IMR-90 (cell line): ENCODE data around the gene CES1. TPM values are rescaled to one million over a fixed set of nuclear protein-coding genes. Genes with fewer than 3 reads are reported as not detected.

Experiments
- ATAC-seq: fragments of 200-7000 bp; cut with Tn5 transposase; 2 replicates; pipeline ENCODE4 v1.9.1; 2020; ENCODE audit warnings: low read depth, mild to moderate bottlenecking, moderate library complexity
- BruUV-seq: library from RNA; stranded (reverse); fragments of 400-500 nt; replicated peaks from 2 replicates; lab custom pipeline; 2021; lab: Mats Ljungman, UMichigan
- CTCF ChIA-PET: fragments of 300-600 bp; formaldehyde crosslinking; extraction: SDS; loops from one replicate; lab custom pipeline; 2021; ENCODE audit warnings: antibody characterized with exemption; lab: Yijun Ruan, JAX
- POLR2A ChIA-PET: fragments of 300-600 bp; sonication (Branson Sonifier 250); formaldehyde crosslinking; loops from one replicate; lab custom pipeline; 2022; ENCODE audit warnings: antibody characterized with exemption; ENCODE audit not compliant: unreplicated experiment; lab: Charles Lee
- DNase-seq: peaks from one replicate; pipeline ENCODE4 v3.0.0; 2013
- H2AFZ ChIP-seq: replicated peaks from 2 replicates; pipeline ENCODE3; 2013; ENCODE audit warnings: low read length, mild to moderate bottlenecking; ENCODE audit not compliant: poor library complexity
- H2AK5ac ChIP-seq: 2 replicates; pipeline ENCODE4 v1.6.1; 2013; ENCODE audit warnings: low read depth, low read length, inconsistent platforms
- H2AK9ac ChIP-seq: replicated peaks from 2 replicates; pipeline ENCODE3; 2013; ENCODE audit warnings: mild to moderate bottlenecking, low read depth, low read length, moderate library complexity; ENCODE audit not compliant: poor library complexity
- H2BK120ac ChIP-seq: 2 replicates; pipeline ENCODE4 v1.6.1; 2013; ENCODE audit warnings: low read depth, low read length, inconsistent platforms
- H2BK15ac ChIP-seq: 3 replicates; pipeline ENCODE4 v1.6.1; 2013; ENCODE audit warnings: low read depth, low read length, inconsistent platforms
- H2BK20ac ChIP-seq: 2 replicates; pipeline ENCODE4 v1.6.1; 2013; ENCODE audit warnings: low read depth, mild to moderate bottlenecking, inconsistent platforms, low read length, moderate library complexity
- H2BK5ac ChIP-seq: 2 replicates; pipeline ENCODE4 v1.6.1; 2013; ENCODE audit warnings: mild to moderate bottlenecking, low read depth, low read length, inconsistent platforms; ENCODE audit not compliant: poor library complexity, severe bottlenecking
- H3K14ac ChIP-seq: replicated peaks from 2 replicates; pipeline ENCODE4 v1.6.1; 2013; ENCODE audit warnings: low read depth, low read length, inconsistent platforms
- H3K18ac ChIP-seq: 2 replicates; pipeline ENCODE4 v1.6.1; 2013; ENCODE audit warnings: low read depth, low read length, control low read depth
- H3K23ac ChIP-seq: 2 replicates; pipeline ENCODE4 v1.6.1; 2013; ENCODE audit warnings: low read depth, low read length, inconsistent platforms
- H3K27ac ChIP-seq: 2 replicates; pipeline ENCODE4 v1.5.1; 2013; ENCODE audit warnings: mild to moderate bottlenecking, control low read depth, low read length; ENCODE audit not compliant: insufficient read depth
- H3K27me3 ChIP-seq: 2 replicates; pipeline ENCODE4 v1.6.1; 2013; ENCODE audit warnings: low read length; ENCODE audit not compliant: control insufficient read depth, insufficient read depth
- H3K36me3 ChIP-seq: 2 replicates; pipeline ENCODE4 v1.6.1; 2013; ENCODE audit warnings: low read length, mixed read lengths; ENCODE audit not compliant: control insufficient read depth, insufficient read depth
- H3K4ac ChIP-seq: 2 replicates; pipeline ENCODE4 v1.6.1; 2013; ENCODE audit warnings: low read depth, low read length, inconsistent platforms
- H3K4me1 ChIP-seq: 2 replicates; pipeline ENCODE4 v1.6.1; 2013; ENCODE audit warnings: low read length, mixed read lengths; ENCODE audit not compliant: control insufficient read depth, insufficient read depth
- H3K4me2 ChIP-seq: 2 replicates; pipeline ENCODE4 v1.6.1; 2013; ENCODE audit warnings: low read depth, mild to moderate bottlenecking, control low read depth, low read length, moderate library complexity
- H3K4me3 ChIP-seq: 2 replicates; pipeline ENCODE4 v1.5.1; 2013; ENCODE audit warnings: low read depth, mild to moderate bottlenecking, control low read depth, low read length, moderate library complexity; ENCODE audit not compliant: insufficient read depth
- H3K56ac ChIP-seq: 2 replicates; pipeline ENCODE4 v1.6.1; 2013; ENCODE audit warnings: low read length, inconsistent platforms; ENCODE audit not compliant: insufficient read depth; ENCODE audit errors: extremely low read depth
- H3K79me1 ChIP-seq, 2 experiments: 2 replicates each; pipeline ENCODE4 v1.6.1; 2013; ENCODE audit warnings: low read length in 2 of 2, inconsistent platforms in 1 of 2, low read depth in 1 of 2
- H3K9ac ChIP-seq: 2 replicates; pipeline ENCODE4 v1.6.1; 2013; ENCODE audit warnings: low read depth, low read length, control low read depth
- H3K9me1 ChIP-seq: 2 replicates; pipeline ENCODE4 v1.6.1; 2013; ENCODE audit warnings: low read length, inconsistent platforms; ENCODE audit not compliant: insufficient read depth
- H3K9me3 ChIP-seq: 2 replicates; pipeline ENCODE4 v1.6.1; 2013; ENCODE audit warnings: low read length; ENCODE audit not compliant: control insufficient read depth, insufficient read depth
- H4K20me1 ChIP-seq: 2 replicates; pipeline ENCODE4 v1.6.1; 2013; ENCODE audit warnings: low read length, inconsistent platforms; ENCODE audit not compliant: insufficient read depth
- H4K5ac ChIP-seq: 2 replicates; pipeline ENCODE4 v1.6.1; 2013; ENCODE audit warnings: mild to moderate bottlenecking, low read depth, low read length, control low read depth
- H4K8ac ChIP-seq, 2 experiments: 2 replicates each; pipeline ENCODE4 v1.6.1; 2013; ENCODE audit warnings: low read depth in 2 of 2, low read length in 2 of 2, control low read depth in 1 of 2, inconsistent platforms in 1 of 2
- H4K91ac ChIP-seq: 2 replicates; pipeline ENCODE4 v1.6.1; 2013; ENCODE audit warnings: low read depth, low read length, inconsistent platforms; ENCODE audit not compliant: insufficient read depth
- CHD1 ChIP-seq: IDR thresholded peaks from 2 replicates; pipeline ENCODE4 v1.6.1; 2012; ENCODE audit warnings: low read depth, low read length, improper control_type of control experiment
- CTCF ChIP-seq: conservative IDR thresholded peaks from 2 replicates; pipeline ENCODE4 v1.5.1; 2012; ENCODE audit warnings: mild to moderate bottlenecking, low read depth, low read length, improper control_type of control experiment
- ELK1 ChIP-seq: fragments of 150-350 bp; IDR thresholded peaks from 2 replicates; pipeline ENCODE4 v1.6.1; 2016; ENCODE audit warnings: low read depth, mild to moderate bottlenecking, low read length, moderate library complexity, borderline replicate concordance
- FOS ChIP-seq: fragments of 150-350 bp; IDR thresholded peaks from 2 replicates; pipeline ENCODE4 v1.6.1; 2016; ENCODE audit warnings: low read depth, low read length
- MAFK ChIP-seq: IDR thresholded peaks from 2 replicates; pipeline ENCODE4 v1.6.1; 2012; ENCODE audit warnings: low read depth, low read length, improper control_type of control experiment
- MAZ ChIP-seq: IDR thresholded peaks from 2 replicates; pipeline ENCODE4 v1.6.1; 2012; ENCODE audit warnings: low read depth, mild to moderate bottlenecking, low read length, improper control_type of control experiment, moderate library complexity, borderline replicate concordance
- POLR2A ChIP-seq: IDR thresholded peaks from 2 replicates; pipeline ENCODE4 v1.6.1; 2012; ENCODE audit warnings: mild to moderate bottlenecking, low read depth, low read length
- RAD21 ChIP-seq: IDR thresholded peaks from 2 replicates; pipeline ENCODE4 v1.6.1; 2012; ENCODE audit warnings: low read length, improper control_type of control experiment
- WGBS, 2 experiments: methylation state at CpG; one replicate each; pipeline versions ENCODE4 v1.1.5 to v1.1.7; 2013; ENCODE audit warnings: missing lambda C conversion rate in 2 of 2; ENCODE audit not compliant: insufficient read length in 1 of 2; ENCODE audit errors: extremely low coverage in 2 of 2; 5-methylcytosine and 5-hydroxymethylcytosine counted together
- dilution Hi-C: fragments of 300-500 bp; cut with HindIII; formaldehyde crosslinking; loops from one replicate; pipeline ENCODE4 v1.14.3; 2018; ENCODE audit warnings: low sequenced_read_pairs; ENCODE audit not compliant: unreplicated experiment
- in situ Hi-C: fragments of 300-500 bp; cut with MboI; formaldehyde crosslinking; loops from 3 replicates; pipeline ENCODE4 v1.14.3; 2019; ENCODE audit warnings: low sequenced_read_pairs, inconsistent platforms, mixed read lengths
- intact Hi-C: fragments of 100-400 bp; cut with micrococcal nuclease; formaldehyde crosslinking; loops from 2 replicates; pipeline ENCODE4 v1.10.0; 2022
- polyA plus RNA-seq, 3 experiments: library from polyadenylated mRNA; depleted of rRNA; stranded (reverse); fragments of >200 nt; gene quantifications; 2 replicates each; pipeline ENCODE4 v1.2.3, GENCODE V29; 2012; ENCODE audit warnings: low replicate concordance in 1 of 3
- total RNA-seq: library from RNA; depleted of rRNA; stranded (reverse); fragments of >200 nt; gene quantifications from 2 replicates; pipeline ENCODE4 v1.2.3, GENCODE V29; 2012

The CES1 gene
- total and polyA plus RNA-seq, 2 of the 4 experiments (the other 2 are of a cell fraction): 0.03 TPM; not detected in 1

GRCh38 chr16:55820615-55821014, 12.3 kb downstream of the CES1 start:
- H3K23ac ChIP-seq: no peak overlapping the region
- no peak overlapping the region for H3K56ac ChIP-seq
- no peak overlapping the region for H3K27ac ChIP-seq
- no TSS peak for BruUV-seq
- H3K9me1 ChIP-seq: no peaks in the 10 kb centered on the region
- TF ChIP-seq FOS (no peak), CTCF (no peak), MAZ (no peak), POLR2A (no peak), RAD21 (no peak), CHD1 (no peak), MAFK (no peak), ELK1 (no peak)
- no peak overlapping the region for H2BK15ac ChIP-seq
- no peak for DNase-seq
- WGBS, 2 experiments: 100% methylated on average over 2 of the region's 3 CpGs; no CpG with 5 or more reads in 1 of the 2 experiments
- ChIA-PET CTCF (no interaction called here), POLR2A (no interaction called here)
- no peak overlapping the region for H3K18ac ChIP-seq
- no peak overlapping the region for H4K8ac ChIP-seq
- no peak overlapping the region for H2BK5ac ChIP-seq
- no peak overlapping the region for H2BK120ac ChIP-seq
- H3K79me1 ChIP-seq: no peaks in the 10 kb centered on the region
- ATAC-seq: no peak
- H3K14ac ChIP-seq: no peak overlapping the region
- H3K4me3 ChIP-seq: no peak overlapping the region
- in situ Hi-C loops (no loop called here), intact Hi-C loops (no loop called here), dilution Hi-C loops (no loop called here)
- H3K4me1 ChIP-seq: no peaks in the 10 kb centered on the region
- no peak overlapping the region for H3K9ac ChIP-seq
- H2BK20ac ChIP-seq: no peak overlapping the region
- H3K27me3 ChIP-seq: no peaks in the 10 kb centered on the region
- H2AK5ac ChIP-seq: no peak overlapping the region
- no peak overlapping the region for H3K4ac ChIP-seq
- H3K36me3 ChIP-seq: no peaks in the 10 kb centered on the region
- H3K9me3 ChIP-seq: no peaks in the 10 kb centered on the region
- no peak overlapping the region for H4K5ac ChIP-seq
- no peak overlapping the region for H3K4me2 ChIP-seq
- no peaks in the 10 kb centered on the region for H4K20me1 ChIP-seq
- H2AK9ac ChIP-seq: no peak overlapping the region
- no peak overlapping the region for H4K91ac ChIP-seq
- no peak overlapping the region for H2AFZ ChIP-seq
